BJ (cell line): ENCODE results near the gene ARID3B. TPM values are rescaled to one million over a fixed set of nuclear protein-coding genes. Genes with fewer than 3 reads are reported as not detected.
"Not testable (repeated sequence)": the region's sequence is repeated elsewhere in the genome, so short reads cannot be mapped to it uniquely, and the experiment has no call there.

Experiments used
- CTCF ChIA-PET: fragments of 350-600 bp; formaldehyde crosslinking; extraction: SDS; loops from one replicate; lab custom pipeline; 2021; ENCODE audit warnings: antibody characterized with exemption, inconsistent platforms; lab: Yijun Ruan, JAX
- POLR2A ChIA-PET: fragments of 300-600 bp; sonication (Branson Sonifier 250); formaldehyde crosslinking; extraction: SDS; loops from one replicate; lab custom pipeline; 2021; ENCODE audit warnings: antibody characterized with exemption; lab: Charles Lee
- DNase-seq: peaks from one replicate; pipeline ENCODE4 v3.0.0-alpha.2; 2011; ENCODE audit warnings: low read depth
- H3K27me3 ChIP-seq: 2 replicates; pipeline ENCODE4 v1.6.0; 2011; ENCODE audit warnings: low read length; ENCODE audit not compliant: control insufficient read depth, insufficient read depth
- H3K36me3 ChIP-seq: 2 replicates; pipeline ENCODE4 v1.5.1; 2011; ENCODE audit warnings: low read length; ENCODE audit not compliant: control insufficient read depth, insufficient read depth
- H3K4me3 ChIP-seq: 2 replicates; pipeline ENCODE4 v1.5.1; 2011; ENCODE audit warnings: low read depth, mild to moderate bottlenecking, control low read depth, low read length
- polyA plus RNA-seq: library from polyadenylated mRNA; depleted of rRNA; stranded (reverse); fragments of >200 nt; gene quantifications from 2 replicates; pipeline ENCODE4 v1.2.3, GENCODE V29; 2011
- TF ChIP-seq, protein P1 (sequence below): IDR thresholded peaks from 2 replicates; pipeline ENCODE4 v1.5.1; 2011; ENCODE audit warnings: low read depth, mild to moderate bottlenecking, control low read depth, inconsistent platforms, low read length, moderate library complexity; ENCODE audit not compliant: insufficient read depth

The ARID3B gene
- polyA plus RNA-seq, 1 experiment, result 1.5 TPM

DNA sequence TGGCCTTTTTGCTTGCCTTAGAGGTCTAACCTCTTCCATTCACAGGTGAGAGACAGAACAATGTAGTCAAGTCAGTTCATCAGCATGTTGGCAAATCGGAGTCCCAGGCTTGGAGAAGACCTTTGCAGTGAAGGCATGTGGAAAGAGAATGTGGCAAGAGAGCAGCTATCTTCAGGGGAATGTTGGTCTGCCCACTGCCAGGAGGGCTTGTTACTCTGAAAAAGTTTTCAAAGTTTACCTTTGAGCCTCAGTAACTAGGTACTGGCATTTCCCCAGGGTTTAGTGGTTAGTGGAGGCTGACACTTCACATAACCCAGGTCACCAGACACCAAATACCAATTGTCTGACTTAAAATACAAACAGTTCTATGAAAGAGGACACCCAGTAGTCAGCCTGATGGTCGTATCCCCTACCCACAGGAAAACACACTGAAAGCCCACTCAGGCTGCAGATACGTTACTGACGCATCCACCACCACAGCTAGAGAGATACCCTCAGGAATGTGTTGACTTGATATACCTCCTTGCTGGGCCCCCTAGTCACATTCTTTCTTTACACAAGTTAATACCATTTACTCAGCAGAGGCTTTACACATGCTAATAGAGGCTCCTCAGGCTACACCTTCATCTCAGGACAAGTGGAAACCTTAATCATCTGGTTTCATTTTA lies 9.7 kb upstream of the ARID3B start:
- ChIA-PET POLR2A (no interaction called here), CTCF (interaction anchor here (1.0 to 1.9 kb wide), 2 partner anchors 12 to 158 kb away, joined by 3 to 6 read pairs; no protein-coding TSS in a partner anchor)
- TF ChIP-seq, protein P1, sequence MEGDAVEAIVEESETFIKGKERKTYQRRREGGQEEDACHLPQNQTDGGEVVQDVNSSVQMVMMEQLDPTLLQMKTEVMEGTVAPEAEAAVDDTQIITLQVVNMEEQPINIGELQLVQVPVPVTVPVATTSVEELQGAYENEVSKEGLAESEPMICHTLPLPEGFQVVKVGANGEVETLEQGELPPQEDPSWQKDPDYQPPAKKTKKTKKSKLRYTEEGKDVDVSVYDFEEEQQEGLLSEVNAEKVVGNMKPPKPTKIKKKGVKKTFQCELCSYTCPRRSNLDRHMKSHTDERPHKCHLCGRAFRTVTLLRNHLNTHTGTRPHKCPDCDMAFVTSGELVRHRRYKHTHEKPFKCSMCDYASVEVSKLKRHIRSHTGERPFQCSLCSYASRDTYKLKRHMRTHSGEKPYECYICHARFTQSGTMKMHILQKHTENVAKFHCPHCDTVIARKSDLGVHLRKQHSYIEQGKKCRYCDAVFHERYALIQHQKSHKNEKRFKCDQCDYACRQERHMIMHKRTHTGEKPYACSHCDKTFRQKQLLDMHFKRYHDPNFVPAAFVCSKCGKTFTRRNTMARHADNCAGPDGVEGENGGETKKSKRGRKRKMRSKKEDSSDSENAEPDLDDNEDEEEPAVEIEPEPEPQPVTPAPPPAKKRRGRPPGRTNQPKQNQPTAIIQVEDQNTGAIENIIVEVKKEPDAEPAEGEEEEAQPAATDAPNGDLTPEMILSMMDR, result no peak

DNA sequence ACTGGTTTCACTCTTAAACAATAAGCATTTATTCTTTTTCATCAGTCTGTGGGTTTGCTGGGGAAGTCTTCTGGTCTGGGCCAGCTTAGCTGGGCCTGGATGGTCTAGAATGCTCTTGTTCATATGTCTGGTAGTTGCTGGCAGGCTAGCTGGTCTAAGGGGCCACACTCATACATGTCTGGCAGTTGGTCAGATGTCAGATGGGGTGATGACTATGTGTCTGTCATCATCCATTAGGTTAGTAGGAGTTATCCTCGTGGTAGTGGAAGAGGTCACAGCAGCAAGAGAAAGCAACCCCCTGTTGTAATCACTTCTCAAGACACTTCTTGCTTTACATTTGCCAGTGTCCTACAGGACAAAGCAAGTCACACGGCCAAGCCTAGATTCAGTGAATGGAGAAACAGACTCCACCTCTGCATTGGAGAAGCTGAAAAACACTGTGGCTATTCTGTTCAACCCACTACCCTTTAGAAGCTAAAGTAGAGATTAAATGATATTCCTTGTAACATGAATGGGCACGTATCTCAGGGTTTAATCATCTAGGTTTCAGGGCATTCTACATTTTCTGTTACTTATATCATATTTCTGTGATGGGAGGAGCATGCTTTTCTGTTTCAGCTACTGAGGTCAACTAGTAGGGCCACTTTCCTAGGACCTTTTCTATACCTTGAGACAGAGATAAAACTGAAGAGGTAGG lies 5.5 kb upstream of the ARID3B start:
- no peak for DNase-seq
- TF ChIP-seq, protein P1, result no peak
- Histone ChIP-seq H3K36me3 (no peaks in the 10 kb centered on the region), H3K27me3 (no peaks in the 10 kb centered on the region), H3K4me3 (no peak overlapping the region)
- CTCF ChIA-PET, result interaction anchor here (1.3 to 1.5 kb wide), 2 partner anchors 10 to 35 kb away, joined by 3 to 4 read pairs; no protein-coding TSS in a partner anchor
- POLR2A ChIA-PET, result no interaction called here

More for the DNA sequence above, 9.7 kb upstream of the ARID3B start:
- no peaks in the 10 kb centered on the region for H3K36me3 ChIP-seq
- peak; percentile 53 for DNase-seq
- no peaks in the 10 kb centered on the region for H3K27me3 ChIP-seq
- no peak overlapping the region for H3K4me3 ChIP-seq

- no peak overlapping the region for H3K4me3 ChIP-seq
- POLR2A ChIA-PET, result no interaction called here
- no peak for DNase-seq
- H3K36me3 ChIP-seq, result no peaks in the 10 kb centered on the region
- TF ChIP-seq, protein P1, result no peak
- H3K27me3 ChIP-seq, result no peaks in the 10 kb centered on the region
- CTCF ChIA-PET, result no interaction called here
These were observed 3.3 kb upstream of the ARID3B start for GRCh38 chr15:74537736-74538135.

GRCh38 chr15:74539521-74539920 lies 1.5 kb upstream of the ARID3B start:
- POLR2A ChIA-PET, result not testable (repeated sequence)
- CTCF ChIA-PET, result interaction anchor here (1.2 kb wide), 1 partner anchor 96 kb away, joined by 3 read pairs; no protein-coding TSS in a partner anchor

DNA sequence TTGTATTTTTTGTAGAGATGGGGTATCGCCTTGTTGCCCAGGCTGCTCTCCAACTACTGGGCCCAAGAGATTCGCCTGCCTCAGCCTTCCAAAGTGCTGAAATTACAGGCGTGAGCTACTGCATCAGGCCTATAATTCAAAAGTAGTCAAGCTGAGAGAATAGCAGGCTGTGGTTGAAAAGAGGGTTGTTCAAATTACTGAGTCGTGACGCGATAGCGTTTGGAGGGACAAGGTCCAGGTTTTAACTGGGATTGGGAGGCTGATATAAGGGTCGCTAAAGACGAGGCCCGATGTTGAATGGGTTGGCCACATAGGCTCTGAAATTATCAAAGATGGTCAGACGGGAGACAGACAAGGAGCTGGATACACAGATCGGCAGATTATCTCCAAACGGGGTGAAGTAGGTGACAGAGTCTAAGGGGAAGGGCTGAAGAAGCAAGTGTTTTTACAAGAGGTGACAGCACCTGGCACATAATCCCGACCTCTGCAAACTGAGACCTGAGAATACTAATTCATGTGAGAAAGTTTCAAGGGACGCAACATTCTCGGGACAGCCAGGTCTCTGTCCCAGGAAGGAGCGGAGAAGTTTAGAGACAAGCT lies 759 bp upstream of the ARID3B start:
- 0 out of 2 replicates have a peak, but pooled peaks cover 2% of the 10 kb centered on the region for H3K27me3 ChIP-seq
- POLR2A ChIA-PET, result interaction anchor here (1.0 to 1.2 kb wide), 3 partner anchors 58 to 537 kb away, joined by 3 to 8 read pairs (median 7); no protein-coding TSS in a partner anchor
- CTCF ChIA-PET, result interaction anchor here (1.0 to 1.2 kb wide), 3 partner anchors 25 to 161 kb away, joined by 3 to 4 read pairs (median 4); no protein-coding TSS in a partner anchor
- TF ChIP-seq, protein P1, result no peak
- peak overlapping the region; percentile 75 for H3K4me3 ChIP-seq
- no peak for DNase-seq
- H3K36me3 ChIP-seq, result no peaks in the 10 kb centered on the region

More at GRCh38 chr15:74539521-74539920, 1.5 kb upstream of the ARID3B start:
- not testable (repeated sequence) for H3K4me3 ChIP-seq, H3K27me3 ChIP-seq, DNase-seq, H3K36me3 ChIP-seq
